CMK (cell line): ENCODE data around the gene NKTR.
A peak's percentile ranks its signal among the peaks of the same experiment; 100 is the strongest.
"Not testable (repeated sequence)": the region's sequence is repeated elsewhere in the genome, so short reads cannot be mapped to it uniquely, and the experiment has no call there.

ENCODE experiments used
- DNase-seq: peaks from one replicate; pipeline ENCODE4 v3.0.0-alpha.2; 2010; ENCODE audit warnings: low read depth

The NKTR gene

DNA sequence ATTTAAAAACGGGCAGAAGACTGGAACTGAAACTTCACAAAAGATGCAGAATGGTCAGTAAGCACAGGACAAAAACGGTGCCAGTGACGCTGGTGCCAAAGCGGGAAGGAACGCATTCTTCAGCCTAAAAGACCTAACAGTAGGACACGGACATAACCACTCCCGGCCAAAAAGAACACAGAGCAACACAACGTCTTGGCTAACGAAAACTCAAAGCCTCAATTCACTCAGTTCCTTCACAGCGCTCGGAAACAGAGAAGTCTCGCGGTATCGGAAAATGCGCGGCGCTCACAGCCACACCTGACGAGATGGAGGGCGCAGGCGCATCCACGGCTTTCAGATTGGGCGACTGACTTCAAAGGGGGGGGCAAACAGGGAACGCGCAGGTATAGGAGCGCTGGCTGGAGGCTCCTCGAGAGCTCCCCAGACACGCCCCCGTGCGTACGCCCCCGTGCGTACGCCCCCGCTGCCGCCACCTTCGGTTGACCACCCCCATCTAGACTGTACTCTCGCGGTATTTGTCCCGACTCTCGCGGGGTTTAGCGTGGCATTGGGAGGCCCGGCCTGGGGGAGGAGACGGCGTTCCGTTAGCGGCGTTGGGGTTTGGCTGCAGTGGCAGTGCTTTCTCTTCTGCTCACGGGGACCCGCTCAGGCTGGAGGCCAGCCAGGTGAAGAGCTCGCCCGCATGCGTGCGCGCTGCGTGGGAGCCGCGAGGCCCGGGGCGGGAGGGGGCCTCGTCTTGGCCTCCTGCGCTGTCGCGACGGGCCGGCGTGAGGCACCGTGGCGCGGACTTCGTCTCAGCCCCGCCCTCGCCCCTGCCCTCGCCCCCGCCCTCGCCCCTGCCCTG lies at the start of gene NKTR:
TSS of gene NKTR (plus strand) at position 576 of the 847 bp plus-strand sequence. CDS start 321 bp downstream, outside the sequence.
- DNase-seq = peak; percentile 96

DNA sequence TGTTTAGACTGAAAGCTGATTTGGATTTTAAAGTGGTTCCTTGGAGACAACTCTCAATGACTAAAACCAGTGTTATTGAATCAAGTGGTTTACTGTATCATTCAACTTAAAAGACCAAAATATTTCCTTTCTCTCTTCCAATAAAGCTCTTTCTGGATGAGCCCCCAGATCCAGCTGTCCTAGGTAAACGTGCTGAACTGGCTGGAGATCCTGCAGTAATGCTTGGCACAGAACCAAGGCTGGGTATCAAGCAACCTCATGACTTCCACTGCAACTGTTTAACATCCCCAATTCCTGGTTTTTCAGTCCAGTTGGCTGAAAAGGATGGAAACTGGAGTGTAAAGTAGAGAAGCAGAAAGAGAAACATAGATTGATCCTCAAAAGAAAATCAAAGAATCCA lies 47.7 kb upstream of the NKTR start:
- no peak for DNase-seq

DNA sequence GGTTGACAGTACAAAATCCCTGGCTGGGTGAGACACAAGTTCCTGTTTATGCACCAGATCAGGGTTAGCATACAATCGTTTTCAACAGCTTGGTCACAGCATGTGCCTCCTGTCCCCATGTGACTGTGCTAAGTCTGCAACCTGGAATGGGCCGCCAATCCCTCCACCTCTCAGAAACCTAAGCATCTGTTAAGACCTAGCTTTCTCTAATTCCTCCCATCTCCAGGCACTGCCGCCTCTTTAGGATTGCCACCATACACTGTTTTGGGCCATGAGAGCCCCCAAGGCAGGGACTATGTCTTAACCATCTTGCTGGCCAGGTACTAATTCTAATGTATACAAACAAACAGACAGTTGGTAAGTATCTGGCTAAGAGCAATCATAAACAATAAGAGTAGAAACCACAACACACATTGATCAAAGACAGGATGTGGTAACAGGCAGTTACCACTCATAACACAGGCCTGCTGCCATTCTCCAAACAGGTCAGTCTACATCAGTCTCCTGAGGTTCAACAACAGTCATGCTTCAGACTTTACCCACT lies 44.3 kb upstream of the NKTR start:
- no peak for DNase-seq

DNA sequence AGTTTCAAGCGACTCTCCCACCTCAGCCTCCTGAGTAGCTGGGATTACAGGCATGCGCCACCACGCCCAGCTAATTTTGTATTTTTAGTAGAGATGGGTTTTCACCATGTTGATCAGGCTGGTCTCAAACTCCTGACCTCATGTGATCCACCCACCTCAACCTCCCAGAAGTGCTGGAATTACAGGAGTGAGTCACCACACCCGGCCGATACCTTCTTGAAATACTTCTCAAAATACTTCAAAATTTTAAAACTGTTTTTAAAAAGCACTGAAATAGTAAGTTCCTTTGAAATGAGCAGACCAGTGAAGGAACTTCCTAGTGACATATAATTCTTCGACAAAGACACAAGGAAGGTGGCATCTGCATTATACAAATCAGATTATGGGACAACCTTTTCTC lies 43.7 kb upstream of the NKTR start:
- not testable (repeated sequence) for DNase-seq

DNA sequence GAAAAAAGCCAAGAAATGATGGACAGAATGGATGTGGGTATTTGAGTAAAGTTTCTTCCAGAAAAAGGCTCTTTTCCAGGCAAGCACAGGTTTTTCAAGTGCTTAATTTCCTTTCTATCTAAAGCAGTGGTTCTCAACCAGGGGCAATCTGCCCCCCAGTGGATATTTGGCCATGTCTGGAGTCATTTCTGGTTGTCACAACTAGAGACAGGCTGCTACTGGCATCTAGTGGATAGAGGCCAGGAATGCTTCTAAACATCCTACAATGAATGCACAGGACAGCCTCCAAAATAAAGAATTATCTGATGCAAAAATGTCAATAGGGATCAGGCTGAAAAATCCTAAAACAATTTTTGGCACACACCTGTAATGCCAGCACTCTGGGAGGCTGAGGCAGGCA lies 42.6 kb upstream of the NKTR start:
- DNase-seq = no peak

DNA sequence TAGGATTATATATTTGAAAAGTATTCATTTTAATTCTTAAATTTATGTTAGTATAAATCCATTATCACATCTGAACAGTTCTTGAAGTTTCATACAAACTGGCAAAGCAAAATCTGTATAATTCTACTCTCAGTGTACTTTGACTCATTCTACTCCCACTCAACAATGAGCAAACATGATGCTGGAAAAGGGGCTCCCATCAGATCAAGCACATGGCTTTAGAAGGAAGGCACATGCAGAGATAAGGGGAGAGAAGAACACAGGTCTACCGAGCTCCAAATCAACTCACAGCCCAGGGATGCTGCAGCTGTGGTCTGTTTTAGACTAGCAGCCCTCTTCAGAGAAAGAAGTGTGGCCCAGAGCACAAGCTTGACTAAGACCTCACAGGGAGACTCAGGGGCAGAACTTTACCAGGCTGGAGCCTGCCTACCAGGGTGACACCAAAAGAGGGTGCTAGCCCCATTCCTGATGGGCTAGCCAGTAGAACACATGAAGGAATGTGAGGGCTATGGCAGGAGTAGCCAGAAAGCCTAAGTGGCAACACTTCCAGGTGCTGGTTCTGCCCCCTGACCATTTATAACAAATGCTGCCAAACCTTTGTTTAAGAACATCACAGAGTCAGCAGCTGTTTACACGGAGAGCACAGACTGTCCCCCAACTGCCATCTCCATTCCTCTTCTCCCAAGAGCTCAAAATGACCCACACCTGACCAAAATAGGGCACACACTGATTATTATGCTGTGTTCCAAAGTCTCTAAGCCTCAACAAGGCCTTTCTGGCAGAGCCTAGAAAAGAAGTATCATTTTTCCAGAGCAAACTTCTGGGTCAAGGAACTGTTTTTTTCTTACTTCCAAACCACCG lies 38.2 kb upstream of the NKTR start:
- no peak for DNase-seq

DNA sequence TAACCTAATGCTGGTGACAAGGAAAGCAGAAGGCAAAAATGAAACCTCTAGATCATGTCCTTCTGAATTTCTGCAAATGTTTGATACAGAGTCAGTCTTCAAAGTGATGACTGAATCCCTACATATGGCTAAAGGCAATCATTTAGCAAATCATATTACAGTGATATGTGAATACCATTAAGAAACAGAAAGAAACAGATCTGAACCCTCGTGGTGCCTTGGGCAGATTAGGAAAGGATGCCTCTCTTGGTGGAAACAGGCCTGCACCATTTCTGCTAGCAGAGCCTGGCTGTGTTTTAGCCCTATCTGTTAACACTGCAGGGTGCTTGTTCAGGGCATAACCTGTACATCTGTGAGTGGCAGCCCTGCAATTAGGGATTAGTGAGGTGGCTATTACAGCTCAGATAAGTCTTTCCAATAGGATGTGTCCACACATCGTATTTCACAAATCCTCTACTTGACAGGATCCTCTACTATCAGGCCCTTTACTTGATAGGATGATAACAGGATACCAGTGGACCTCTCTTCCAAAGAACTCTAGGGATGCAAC lies 30.8 kb upstream of the NKTR start:
- no peak for DNase-seq

DNA sequence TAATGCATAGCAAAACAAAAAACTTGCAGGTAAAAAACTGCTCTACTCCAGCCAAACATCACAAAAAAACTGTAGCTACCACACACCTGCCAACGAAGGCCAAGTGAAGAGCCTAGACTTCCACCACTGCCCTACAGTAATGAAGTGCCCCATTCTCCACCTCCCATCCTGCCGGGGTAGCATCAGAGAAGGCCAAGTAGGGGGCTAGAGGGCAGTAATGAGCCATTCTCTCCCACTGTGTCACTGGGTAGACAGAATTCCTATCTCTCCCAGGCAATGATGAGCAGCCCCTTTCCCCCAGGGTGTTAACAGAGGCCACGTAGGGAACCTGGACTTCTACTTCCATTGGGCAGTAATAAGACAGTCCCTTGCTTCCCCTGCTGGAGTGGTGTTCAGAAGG lies 28.2 kb upstream of the NKTR start:
- DNase-seq = no peak

DNA sequence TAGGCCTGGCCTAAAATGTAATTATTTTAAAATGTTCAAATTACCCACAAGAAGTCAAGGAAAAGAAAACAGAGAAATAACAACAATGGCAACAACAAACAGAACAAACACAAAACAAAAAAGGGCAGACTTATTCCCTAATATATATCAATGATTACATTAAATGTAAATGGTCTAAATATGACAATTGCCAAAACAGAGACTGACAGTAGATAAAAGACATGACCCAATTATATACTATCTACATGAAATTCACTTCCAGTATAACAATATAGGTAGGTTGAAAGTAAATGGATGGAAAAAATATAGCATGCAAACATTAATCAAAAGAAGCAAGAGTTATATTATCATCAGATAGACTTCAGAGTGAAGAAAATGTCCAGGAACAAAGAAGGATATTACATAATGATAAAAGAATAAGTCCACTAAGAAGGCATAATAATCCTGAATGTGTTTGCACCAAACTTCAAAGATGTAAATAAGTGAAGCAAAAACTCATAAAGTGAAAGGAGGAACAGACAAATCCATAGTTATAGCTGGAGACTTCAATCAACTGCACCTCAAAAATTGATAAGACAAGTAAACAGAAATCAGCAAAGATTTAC lies 25.2 kb upstream of the NKTR start:
- no peak for DNase-seq

DNA sequence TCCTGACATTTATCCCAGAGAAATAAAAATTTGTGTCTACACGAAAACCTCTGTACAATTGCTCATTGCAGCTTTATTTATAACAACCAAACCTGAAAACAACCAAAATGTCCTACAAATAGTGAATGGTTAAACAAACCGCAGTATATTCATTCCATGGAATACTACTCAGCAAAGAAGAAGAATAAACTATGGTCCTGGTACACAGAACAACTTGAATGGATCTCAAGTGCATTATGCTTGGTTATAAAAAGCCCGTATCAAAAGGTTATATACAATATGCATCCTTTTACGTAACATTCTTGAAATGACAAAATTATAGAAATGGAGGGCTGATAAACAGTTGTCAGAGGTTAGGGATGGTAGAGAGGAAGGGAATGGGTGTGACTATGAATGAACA lies 22.4 kb upstream of the NKTR start:
- DNase-seq = no peak

DNA sequence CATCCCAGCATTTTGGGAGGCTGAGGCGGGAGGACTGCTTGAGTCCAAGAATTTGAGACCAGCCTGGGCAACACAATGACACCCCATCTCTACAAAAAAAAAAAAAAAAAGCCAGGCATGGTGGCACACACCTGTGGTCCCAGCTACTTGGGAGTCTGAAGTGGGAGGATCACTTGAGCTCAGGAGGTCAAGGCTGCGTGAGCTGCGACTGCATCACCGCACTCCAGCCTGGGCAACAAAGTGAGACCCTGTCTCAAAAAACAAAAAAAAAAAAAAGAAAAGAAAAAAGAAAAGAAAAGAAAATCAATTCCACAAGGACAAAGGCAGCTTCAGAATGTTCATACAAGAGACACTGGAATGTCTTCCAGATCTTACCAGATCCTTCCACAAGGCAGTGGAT lies 21.1 kb upstream of the NKTR start:
- DNase-seq = not testable (repeated sequence)

DNA sequence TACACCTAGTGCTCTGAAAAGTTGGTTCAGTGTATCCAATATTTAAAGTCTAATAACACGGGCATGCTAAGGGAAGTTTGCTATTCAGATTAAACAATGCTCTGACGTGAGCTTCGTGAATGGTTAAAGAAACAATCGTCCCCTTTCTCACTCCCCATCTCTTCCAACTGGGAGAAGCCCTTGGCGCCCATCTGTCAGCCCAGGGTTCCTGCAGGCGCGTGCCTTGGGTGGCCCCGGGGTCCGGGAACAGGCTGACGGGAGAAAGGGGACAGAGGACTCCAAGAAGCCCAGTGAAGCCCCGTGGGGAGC lies 19.1 kb upstream of the NKTR start:
- DNase-seq = no peak

DNA sequence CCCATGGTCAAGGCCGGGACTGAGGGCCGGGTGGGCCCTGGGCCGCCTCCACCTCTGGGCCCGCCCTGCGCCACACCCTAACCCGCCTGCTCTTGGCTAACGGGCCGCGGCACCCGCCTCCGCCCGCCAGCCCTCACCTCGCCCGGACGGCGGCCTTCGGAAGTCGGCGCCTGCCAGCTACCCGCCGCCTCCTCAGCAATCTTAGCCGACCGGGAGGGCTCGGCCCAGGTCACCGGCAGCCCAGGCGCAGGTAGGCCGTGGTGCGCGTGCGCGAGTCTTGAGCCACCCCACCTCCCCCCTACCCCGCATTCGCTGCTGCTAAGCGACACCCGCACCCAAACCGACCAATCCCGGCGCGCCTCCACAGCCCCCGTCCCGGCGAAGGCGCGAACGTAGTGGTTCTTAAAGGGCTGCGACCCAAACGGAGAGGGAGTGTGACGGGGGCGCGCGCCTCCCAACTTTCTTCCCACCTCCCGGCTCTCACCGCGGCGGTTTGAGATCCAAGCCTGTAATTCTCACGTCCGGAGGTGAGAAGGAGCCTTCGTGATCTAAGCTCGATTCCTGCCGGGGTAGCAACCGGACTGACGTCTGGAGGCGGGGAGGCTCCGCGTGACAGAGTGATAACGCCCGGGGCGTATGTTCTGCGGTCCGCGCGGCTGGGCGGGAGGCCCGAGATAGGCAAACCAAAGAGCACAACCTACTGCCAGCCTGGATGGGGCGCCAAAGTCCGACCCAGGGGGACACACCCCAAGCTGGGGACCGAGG lies 18.6 kb upstream of the NKTR start, which contains the start of gene SEC22C:
TSS of gene SEC22C (minus strand) at position 259 of the 765 bp plus-strand sequence. CDS start 12,921 bp downstream, outside the sequence.
- peak; percentile 83 for DNase-seq

DNA sequence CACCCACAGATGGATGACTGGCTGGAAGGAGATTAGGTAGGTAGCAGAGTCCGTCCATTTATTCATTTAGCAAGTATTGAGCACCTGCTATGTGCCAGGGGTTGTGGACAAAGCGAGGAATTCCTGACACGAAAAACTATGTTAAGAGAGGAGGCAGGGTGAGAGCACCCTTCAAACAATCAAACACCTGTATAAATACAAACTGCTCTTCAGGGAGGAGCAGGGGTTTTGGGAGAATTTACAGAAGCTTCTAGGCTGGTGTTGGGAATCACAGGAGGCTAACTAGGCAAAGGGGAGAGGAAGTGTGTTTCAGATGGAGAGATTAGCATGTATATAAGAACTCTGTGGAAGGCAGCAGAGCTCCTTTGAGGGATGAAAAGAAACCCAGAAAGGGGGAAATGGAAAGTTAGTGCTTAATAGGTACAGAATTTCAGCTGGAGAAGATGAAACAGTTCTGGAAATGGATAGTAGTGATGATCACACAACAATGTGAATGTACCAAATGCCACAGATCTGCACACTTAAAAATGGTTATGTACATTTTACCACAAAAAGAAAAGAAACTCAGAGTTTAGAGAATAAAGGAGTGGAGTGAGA lies 17.9 kb upstream of the NKTR start:
- no peak for DNase-seq

DNA sequence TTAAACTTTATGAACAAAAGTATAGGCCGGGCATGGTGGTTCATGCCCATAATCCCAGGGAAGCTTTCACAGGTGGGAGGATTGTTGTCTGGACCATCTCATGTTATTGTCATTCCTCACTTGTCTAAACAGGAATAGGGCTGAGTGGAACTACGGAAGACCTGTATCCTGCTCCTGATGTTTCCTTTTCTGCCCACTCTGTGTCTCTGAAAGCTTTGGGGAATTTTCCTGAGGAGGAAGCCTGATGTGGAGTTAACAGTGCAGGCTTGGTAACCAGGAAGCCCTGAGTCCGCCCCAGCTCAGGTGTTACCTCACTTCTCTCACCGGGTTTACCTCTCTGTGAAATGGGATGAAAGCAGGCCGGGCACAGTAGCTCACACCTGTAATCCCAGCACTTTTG lies 11.9 kb upstream of the NKTR start:
- DNase-seq = no peak

DNA sequence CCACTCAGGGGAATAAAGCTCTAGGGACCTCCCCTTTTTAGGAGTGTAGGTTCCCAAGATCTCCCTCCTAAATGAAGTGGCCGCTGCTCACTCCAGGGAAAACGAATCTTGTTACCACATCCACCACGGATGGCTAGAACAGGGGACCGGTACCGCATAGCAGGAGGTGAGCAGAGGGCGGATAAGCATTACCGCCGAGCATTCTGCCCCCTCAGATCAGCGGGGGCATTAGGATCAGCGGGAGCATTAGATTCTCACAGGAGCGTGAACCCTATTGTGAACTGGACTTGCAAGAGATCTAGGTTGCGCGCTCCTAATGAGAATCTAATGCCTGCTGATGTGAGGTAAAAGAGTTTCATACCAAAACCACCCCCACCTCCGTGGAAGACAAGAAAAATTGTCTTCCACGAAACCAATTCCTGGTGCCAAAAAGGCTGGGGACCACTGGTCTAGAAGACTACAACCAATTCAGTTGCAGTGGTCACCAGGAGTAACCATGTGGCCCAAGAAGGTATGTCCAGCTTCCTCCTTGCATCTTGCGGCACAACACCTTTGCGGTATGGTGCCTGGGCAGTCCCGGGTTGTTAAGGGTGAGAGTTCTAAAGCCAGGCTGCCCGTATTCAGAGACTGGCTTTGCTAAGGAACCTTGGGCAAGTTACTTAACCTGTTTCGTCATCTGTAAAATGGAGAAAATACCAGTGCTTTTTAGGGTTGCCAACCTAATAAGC lies 10.9 kb upstream of the NKTR start:
- no peak for DNase-seq

DNA sequence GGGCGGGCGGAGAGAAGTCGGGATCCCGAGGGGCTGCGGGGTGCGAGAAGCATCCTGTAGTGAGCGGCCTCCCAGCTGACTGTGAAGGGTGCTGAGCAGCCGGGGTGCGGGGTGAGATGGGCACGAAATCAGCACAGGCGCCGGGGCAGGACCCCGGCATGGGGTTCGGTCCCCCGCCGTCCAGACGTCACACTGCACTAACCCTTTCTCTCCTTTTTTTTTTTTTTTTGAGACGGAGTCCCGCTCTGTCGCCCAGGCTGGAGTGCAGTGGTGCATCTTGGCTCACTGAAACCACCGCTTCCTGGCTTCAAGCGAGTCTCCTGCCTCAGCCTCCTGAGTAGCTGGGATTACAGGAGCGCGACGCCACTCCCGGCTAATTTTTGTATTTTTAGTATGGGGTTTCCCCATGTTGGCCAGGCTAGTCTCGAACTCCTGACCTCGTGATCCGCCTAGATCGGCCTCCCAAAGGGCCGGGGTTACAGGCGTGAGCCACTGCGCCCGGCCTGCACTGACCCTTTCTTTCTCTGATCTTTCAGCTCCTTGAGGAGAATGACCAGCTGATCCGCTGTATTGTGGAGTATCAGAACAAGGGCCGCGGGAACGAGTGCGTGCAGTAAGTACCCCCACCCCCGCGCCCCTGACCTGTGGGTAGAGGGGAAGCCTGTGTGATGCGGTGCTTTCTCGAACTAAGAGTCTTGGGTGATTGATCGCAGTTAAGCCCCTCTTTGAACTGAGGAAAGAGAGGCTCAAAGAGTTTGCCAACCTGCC lies 9.3 kb upstream of the NKTR start:
- DNase-seq = no peak

DNA sequence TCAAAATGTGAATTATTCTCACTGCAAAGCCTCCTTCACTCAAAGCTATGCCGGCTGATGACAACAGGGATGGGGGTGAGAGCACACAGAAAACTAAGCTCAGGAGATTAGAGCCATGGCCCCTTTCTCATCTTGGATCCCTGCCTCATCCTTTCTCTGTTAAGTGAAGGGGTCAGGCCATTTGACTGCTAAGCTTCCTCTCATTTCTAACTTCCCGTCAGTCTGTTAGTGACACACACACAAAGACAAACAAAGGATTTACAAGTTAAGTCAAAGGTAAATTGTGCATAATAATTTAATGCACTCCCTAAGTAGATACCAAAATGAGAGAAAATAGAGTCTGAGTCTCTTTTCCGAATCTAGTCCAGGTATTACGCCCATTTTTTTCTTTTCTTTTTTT lies 8.7 kb upstream of the NKTR start:
- DNase-seq = no peak

DNA sequence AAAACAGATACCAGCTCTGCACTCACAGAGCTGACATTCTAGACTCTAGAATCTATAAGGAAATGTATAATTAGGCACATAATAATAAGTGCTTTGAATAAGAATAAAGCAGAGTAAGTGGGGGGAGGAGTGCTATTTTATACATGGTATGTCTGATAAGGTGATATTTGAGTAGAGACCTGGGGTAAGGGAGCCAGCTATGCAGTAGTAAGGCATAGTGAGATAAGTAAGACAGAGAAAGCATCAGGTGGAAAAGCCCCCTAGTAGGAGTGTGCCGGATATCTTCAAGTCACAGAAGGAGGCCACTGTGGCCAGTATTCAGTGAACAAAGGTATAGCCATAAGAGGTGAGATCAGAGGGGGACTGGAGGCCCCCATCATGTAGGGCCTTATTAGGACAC lies 6.9 kb upstream of the NKTR start:
- DNase-seq = no peak

DNA sequence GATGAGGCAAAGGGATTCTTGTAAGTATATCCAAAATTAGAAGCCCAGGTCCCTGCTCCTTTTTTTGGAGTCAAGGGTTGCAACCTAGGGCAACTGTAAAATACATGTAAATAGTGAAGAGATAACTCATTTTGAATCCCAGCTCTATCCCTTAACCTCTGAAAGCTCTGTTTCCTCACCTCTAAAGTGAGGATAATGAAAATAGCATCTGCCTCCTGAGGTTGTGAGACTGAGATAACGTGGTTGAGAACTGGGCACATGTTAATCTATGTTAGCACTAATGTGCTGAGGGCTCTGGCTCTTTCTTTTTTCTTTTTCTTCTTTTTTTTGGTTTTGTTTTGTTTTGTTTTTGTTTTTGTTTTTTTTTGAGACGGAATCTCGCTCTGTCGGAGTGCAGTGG lies 4.8 kb upstream of the NKTR start:
- no peak for DNase-seq
